HL-60 (cell line): ENCODE data around the gene CCDC182.

Experiments used
- CTCF ChIP-seq: IDR thresholded peaks from one replicate; pipeline ENCODE4 v1.5.1; 2011; ENCODE audit warnings: low read length, control low read depth, inconsistent platforms; ENCODE audit not compliant: insufficient read depth
- GABPA ChIP-seq: IDR thresholded peaks from 2 replicates; pipeline ENCODE4 v1.6.1; 2012; ENCODE audit warnings: low read depth

- TF ChIP-seq GABPA (no peak), CTCF (no peak)
These were observed 40.7 kb downstream of the CCDC182 start for GRCh38 chr17:57704448-57704847.
